Measurements from ENCODE around the gene KIF4A. TPM values are rescaled to one million over a fixed set of nuclear protein-coding genes. Genes with fewer than 3 reads are reported as not detected.
"Not testable (repeated sequence)": the region's sequence is repeated elsewhere in the genome, so short reads cannot be mapped to it uniquely, and the experiment has no call there.

KIF4A gene
- total RNA-seq, 1 experiment from 2014 or later, result 18.1 TPM

DNA sequence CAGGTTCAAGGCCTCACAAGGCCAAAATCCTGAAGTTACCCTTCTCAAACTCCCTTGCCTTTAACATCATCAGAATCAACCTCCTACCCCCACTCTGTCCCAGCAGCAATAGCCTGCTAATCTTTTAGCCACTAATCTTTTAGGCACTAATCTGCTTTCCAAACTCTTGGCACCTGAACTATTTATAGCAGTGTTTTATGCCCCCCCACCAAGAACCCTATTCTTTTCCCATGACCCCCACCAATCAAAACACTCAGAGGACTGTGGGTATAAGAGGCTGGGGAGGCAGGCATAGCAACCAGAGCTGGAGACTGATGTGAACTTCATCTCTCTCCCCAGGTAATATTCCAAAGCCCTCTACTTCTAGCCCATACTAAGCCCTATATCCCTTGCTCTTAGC lies 21.9 kb upstream of the KIF4A start, which contains the start of gene ARR3:
Gene ARR3, plus strand, starts transcription at position 301 of the 400 bp plus-strand sequence. CDS start 1,052 bp downstream, outside the sequence.
- in situ Hi-C loops (cut with HindIII; ENCODE audit: low pct_unique_long_range_greater_than_20kb, low sequenced_read_pairs), result no loop called here
- DNase-seq (ENCODE audit: low read depth), result no peak

DNA sequence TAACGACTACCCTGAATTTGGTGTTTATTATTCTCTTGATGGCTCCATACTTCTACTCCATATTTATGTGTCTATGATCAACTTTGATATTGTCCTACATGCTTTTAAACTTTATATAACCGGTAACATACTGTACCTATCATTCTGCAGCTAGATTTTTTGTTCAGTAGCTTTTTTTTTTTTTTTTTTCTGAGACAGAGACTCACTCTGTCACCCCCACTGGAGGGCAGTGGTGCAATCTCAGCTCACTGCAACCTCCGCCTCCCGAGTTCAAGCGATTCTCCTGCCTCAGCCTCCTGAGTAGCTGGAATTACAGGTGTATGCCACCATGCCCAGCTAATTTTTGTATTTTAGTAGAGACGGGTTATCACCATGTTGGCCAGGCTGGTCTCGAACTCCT lies 15.9 kb upstream of the KIF4A start:
- in situ Hi-C loops (cut with HindIII; ENCODE audit: low pct_unique_long_range_greater_than_20kb, low sequenced_read_pairs); DNase-seq (ENCODE audit: low read depth): not testable (repeated sequence)

DNA sequence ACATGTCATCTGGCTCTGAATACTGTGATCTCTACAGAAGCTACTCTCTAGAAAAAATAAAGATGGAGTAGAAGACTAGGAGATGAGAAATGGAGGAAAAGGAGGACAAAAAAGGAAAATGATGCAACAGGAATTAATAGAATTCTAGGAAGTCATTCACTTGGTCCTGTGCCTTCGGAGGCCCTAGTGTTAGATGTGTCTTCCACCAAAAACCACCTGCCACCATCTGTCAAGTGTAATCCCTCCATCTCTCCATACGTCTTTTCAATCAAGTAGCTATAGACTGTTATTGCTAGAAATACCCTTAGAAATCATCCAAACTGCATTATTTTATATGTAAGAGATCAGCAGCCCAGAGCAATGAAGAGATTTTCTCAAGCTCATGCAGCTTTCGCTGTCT lies 10.8 kb upstream of the KIF4A start:
- no peak for DNase-seq (ENCODE audit: low read depth)
- in situ Hi-C loops (cut with HindIII; ENCODE audit: low pct_unique_long_range_greater_than_20kb, low sequenced_read_pairs), result no loop called here

DNA sequence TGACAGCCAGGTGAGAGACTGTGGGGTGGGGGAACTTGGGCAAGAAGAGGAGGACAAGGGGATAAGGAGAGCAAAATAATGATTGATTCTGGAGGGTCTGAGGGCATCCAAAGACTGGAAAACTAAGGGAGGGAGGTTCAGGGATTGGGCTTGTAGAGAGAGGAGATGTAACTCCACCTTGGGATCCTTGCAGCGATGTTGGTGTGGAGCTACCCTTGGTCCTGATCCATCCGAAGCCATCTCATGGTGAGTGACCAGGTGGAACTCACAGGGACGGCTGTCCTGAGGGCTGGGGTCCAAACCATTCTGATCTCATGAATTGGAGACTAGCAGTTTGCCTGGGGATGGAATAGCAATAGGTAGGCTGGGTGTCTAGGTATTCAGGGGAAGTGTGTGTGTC lies 9.3 kb upstream of the KIF4A start:
- in situ Hi-C loops (cut with HindIII; ENCODE audit: low pct_unique_long_range_greater_than_20kb, low sequenced_read_pairs), result no loop called here
- DNase-seq (ENCODE audit: low read depth), result no peak

DNA sequence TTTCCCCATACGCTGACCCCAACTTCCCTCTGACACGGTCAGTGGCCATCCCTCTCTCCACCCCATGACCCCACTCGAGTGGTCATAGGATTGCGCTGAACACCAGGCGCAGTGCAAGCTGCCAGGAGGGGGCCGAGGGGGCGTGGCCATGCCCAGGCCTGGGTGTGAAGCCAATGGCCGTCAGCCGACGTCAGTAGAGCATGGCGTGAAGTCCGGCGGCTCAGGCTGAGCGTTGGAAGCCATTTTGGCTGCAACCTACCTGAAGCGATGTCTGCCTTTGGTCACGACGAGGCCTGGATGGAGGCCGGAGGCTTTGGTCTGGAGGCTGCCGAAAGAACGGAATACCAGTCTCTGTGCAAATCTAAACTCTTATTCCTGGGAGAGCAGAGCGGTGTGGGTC lies 8.0 kb upstream of the KIF4A start, which contains the start of gene RAB41:
Gene RAB41, plus strand, starts transcription at position 222 of the 400 bp plus-strand sequence. Its CDS starts 46 bp downstream, at position 268.
- in situ Hi-C loops (cut with HindIII; ENCODE audit: low pct_unique_long_range_greater_than_20kb, low sequenced_read_pairs), result no loop called here
- DNase-seq (ENCODE audit: low read depth), result no peak

DNA sequence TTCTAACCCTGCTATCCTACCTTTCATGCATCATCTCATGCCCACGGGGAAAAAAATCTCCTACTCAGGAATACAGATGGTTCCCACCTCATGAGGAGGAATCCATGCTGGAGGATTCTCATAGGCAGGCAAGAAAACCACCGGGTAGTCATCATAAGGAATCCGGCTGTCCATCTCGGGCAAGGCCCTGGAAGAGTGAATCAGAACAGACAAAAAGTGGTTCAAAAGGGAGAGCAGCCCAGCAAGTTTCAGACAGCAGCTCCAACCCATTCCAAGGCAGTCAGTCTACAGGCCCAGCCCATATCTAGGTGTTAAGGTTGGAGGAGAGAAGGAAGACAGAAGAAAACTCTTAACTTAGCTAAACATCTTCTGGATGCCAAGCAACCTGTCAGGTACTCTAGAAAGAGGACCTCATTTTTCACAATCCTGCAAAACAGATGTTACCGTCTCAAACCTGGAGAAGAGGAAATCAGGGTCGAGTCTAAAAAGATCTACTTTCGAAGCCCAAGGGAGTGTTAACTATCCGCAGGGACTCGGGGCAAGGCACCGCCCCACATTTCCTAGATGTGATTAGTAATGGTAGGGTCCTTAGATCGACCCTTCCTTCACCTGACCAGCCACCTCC lies 624 bp upstream of the KIF4A start:
- in situ Hi-C loops (cut with HindIII; ENCODE audit: low pct_unique_long_range_greater_than_20kb, low sequenced_read_pairs), result no loop called here
- DNase-seq (ENCODE audit: low read depth), result no peak

DNA sequence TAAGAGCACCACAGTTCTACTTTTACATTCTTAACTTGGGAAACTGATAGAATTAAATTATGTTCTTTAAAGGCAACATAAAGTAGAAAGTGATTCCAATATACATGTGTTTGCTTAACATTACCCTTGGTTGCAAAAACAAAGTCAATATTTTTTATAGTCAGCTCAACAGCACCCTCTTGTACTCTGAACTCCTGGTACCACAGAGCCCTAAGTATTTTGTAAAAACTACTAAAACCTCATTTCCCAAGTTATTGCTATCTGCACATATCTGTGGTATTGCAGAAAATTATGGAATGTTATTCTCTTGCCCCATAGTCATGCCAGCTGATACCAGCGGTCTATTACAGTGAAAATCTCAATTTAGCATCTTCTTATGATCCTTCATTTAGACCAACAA lies 2.9 kb downstream of the KIF4A start:
- in situ Hi-C loops (cut with HindIII; ENCODE audit: low pct_unique_long_range_greater_than_20kb, low sequenced_read_pairs), result no loop called here
- DNase-seq (ENCODE audit: low read depth), result no peak

DNA sequence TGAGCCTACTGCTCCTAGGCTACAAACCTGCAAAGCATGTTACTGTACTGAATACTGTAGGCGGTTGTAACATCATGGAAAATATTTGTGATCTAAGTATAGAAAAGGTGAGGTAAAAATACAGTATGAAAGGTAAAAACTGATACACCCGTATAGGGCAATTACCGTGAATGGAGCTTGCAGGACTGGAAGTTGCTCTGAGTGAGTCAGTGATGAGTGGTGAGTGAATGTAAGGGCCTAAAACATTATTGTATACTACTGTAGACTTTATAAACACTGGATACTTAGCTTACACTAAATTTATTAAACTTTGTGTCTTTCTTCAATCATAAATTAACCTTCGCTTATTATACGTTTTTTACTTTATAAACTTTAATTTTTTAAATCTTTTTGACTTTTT lies 3.7 kb downstream of the KIF4A start:
- DNase-seq (ENCODE audit: low read depth), result no peak
- in situ Hi-C loops (cut with HindIII; ENCODE audit: low pct_unique_long_range_greater_than_20kb, low sequenced_read_pairs), result no loop called here

DNA sequence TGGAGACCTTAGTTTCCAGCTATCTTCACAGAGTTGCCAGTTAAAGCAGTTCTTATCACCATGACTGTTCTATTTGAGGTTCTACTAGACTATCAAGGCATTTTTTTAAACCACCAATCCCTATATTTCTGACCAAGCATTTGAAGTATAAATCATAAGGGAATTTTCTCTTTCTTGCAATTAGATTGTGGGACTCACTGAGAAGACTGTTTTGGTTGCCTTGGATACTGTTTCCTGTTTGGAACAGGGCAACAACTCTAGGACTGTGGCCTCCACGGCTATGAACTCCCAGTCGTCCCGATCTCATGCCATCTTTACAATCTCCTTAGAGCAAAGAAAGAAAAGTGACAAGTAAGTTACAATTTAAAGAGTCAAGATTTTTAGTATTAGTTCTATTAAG lies 11.8 kb downstream of the KIF4A start:
- no peak for DNase-seq (ENCODE audit: low read depth)
- in situ Hi-C loops (cut with HindIII; ENCODE audit: low pct_unique_long_range_greater_than_20kb, low sequenced_read_pairs), result no loop called here

DNA sequence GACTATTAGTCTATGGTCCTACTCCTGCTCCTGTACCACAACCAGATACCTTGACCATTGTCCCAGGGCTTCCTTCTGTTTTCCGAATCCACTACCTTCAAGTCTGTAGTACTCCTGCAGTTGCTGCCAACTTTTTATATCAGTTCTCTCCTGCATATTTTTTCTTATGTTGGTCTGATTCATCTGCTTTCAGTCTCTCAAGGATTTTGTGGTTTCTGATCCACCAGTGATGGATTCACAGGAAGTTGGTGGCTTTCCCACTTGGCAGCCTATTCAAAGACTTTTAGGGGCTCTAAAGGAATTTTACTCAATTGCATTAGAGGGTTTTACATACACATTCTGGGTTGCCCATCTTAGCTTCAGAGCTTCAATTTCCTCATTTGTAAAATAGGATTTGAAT lies 23.6 kb downstream of the KIF4A start:
- in situ Hi-C loops (cut with HindIII; ENCODE audit: low pct_unique_long_range_greater_than_20kb, low sequenced_read_pairs), result no loop called here
- no peak for DNase-seq (ENCODE audit: low read depth)

DNA sequence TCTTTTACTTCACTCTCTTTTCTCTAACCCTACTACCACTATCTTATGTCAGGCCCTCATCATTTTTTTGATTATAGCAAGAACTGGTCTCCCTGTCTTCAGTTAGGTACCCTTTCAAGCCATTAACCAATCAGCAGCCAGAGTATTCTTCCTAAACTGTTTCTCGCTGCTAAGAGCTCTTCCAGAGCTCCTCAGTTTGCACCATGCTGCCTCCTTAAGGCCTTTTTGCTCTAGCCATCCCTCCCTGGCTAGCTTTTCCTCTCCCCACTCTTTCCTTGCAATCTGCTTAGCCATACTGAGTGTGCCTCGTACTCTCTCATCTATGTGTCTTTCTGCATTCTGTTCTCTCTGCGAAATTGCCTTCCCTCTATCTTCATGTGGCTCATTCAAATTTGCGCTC lies 32.9 kb downstream of the KIF4A start:
- in situ Hi-C loops (cut with HindIII; ENCODE audit: low pct_unique_long_range_greater_than_20kb, low sequenced_read_pairs), result no loop called here
- no peak for DNase-seq (ENCODE audit: low read depth)

DNA sequence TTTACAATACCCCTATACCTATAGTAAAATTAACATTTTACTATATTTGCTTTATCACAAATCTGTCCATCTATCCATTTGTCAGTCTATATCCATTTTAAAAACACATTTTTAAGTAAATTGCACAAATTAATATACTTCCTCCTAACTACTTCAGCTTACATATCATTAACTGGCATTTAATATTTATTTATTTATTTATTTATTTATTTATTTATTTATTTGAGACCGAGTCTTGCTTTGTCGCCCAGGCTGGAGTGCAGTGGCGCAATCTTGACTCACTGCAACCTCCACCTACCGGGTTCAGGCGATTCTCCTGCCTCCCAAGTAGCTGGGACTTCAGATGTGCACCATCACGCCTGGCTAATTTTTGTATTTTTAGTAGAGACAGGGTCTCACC lies 33.7 kb downstream of the KIF4A start:
- in situ Hi-C loops (cut with HindIII; ENCODE audit: low pct_unique_long_range_greater_than_20kb, low sequenced_read_pairs); DNase-seq (ENCODE audit: low read depth): not testable (repeated sequence)

DNA sequence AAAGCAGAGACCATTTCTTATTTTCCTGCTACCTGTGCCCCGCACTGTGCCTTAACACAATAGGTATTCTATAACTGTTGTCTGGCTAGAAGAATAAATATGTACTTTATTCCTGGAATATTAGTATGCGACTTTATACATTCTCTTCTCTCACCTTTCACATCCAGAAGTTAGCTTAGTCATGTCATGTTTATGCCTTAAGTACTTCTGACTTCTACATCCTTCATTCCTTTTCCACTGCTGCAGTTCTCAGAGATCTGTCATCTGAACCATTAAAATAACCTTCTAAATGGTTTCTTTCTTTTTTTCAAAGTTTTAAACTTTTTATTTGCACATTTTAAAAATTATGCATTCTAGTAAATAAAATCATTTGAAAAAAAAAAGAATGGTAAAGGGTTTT lies 34.4 kb downstream of the KIF4A start:
- in situ Hi-C loops (cut with HindIII; ENCODE audit: low pct_unique_long_range_greater_than_20kb, low sequenced_read_pairs), result no loop called here
- DNase-seq (ENCODE audit: low read depth), result no peak

DNA sequence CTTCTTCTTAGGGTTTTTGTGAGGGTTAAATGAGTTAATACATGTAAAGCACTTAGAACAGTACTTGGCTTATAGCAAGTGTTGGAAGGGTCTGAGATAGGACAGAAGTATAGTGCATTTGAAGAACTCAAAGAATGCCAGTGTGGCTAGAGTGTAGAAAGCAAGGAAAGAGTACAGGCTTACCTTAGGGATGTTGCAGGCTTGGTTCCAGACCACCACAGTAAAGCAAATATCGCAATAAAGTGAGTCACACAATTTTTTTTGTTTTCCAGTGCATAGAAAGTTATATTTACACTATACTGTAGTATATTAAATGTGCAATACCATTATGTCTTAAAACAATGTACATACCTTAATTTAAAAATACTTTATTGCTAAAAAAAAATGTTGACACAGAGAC lies 41.3 kb downstream of the KIF4A start:
- DNase-seq (ENCODE audit: low read depth), result no peak
- in situ Hi-C loops (cut with HindIII; ENCODE audit: low pct_unique_long_range_greater_than_20kb, low sequenced_read_pairs), result no loop called here

DNA sequence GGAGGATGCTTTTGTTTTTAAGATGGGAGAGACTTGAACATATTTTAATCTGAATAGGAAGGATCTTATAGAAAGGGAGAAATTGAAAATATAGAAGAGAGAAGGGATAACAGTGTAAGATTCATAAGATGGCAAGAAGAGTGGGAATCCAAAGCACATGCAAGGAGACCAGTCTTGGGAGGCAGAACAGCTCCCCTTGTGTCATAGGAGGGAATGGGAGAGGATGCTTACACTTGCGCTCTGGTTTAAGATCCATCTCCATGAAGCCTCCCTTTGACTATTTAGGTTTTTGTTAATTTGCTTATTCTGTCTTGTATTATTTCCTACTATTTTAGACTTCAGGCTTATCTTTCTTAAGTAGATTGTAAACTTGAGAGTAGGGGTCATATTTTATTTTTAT lies 42.7 kb downstream of the KIF4A start:
- in situ Hi-C loops (cut with HindIII; ENCODE audit: low pct_unique_long_range_greater_than_20kb, low sequenced_read_pairs), result no loop called here
- no peak for DNase-seq (ENCODE audit: low read depth)

DNA sequence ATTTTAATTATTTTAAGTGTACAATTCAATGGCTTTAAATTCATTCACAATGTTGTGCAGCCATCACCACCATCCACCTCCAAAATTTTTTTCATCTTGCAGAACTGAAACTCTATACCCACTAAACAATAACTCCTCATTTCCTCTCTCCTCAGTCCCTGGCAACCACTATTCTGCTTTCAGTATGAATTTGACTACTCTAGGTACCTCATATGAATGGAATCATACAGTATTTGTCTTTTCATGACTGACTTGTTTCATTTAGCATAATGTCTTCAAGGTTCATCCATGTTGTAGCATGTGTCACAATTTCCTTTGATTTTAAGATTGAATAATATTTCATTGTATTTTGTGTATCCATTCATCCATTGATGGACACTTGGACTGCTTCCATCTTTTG lies 46.9 kb downstream of the KIF4A start:
- in situ Hi-C loops (cut with HindIII; ENCODE audit: low pct_unique_long_range_greater_than_20kb, low sequenced_read_pairs), result no loop called here
- DNase-seq (ENCODE audit: low read depth), result no peak

DNA sequence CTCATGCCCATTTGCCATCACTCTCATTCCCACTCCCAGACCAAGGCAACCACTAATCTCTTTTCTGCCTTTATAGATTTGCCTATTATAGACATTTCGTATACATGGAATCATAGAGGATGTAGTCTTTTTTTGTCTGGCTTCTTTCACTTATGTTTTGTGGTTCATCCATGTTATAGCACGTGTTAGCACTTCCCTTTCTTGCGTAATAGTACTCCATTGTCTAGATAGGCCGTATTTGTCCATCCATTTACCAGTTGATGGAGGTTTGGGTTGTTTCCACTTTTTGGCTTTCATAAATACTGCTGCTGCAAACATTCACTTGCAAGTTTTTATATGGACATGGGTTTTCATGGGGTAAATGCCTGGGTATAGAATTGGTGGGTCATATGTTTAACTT lies 48.4 kb downstream of the KIF4A start:
- no peak for DNase-seq (ENCODE audit: low read depth)
- in situ Hi-C loops (cut with HindIII; ENCODE audit: low pct_unique_long_range_greater_than_20kb, low sequenced_read_pairs), result no loop called here

DNA sequence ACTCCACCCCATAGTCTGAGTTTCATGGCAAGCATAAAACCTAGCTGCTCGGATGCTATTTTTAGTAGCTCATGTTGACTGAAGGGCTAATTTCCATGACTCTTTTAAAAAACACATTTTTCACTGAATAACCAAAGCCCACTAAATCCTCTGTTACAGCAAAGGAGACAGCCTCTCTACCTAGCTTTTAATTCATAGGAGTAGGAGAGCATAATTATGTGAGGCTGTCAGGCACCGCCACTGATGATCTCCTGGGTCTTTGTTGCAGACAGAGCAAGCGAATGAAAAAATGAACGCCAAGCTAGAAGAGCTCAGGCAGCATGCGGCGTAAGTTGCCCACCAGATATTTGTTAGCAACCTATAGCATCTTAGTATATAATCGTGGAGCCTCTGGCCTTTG lies 53.5 kb downstream of the KIF4A start:
- in situ Hi-C loops (cut with HindIII; ENCODE audit: low pct_unique_long_range_greater_than_20kb, low sequenced_read_pairs), result no loop called here
- DNase-seq (ENCODE audit: low read depth), result no peak

DNA sequence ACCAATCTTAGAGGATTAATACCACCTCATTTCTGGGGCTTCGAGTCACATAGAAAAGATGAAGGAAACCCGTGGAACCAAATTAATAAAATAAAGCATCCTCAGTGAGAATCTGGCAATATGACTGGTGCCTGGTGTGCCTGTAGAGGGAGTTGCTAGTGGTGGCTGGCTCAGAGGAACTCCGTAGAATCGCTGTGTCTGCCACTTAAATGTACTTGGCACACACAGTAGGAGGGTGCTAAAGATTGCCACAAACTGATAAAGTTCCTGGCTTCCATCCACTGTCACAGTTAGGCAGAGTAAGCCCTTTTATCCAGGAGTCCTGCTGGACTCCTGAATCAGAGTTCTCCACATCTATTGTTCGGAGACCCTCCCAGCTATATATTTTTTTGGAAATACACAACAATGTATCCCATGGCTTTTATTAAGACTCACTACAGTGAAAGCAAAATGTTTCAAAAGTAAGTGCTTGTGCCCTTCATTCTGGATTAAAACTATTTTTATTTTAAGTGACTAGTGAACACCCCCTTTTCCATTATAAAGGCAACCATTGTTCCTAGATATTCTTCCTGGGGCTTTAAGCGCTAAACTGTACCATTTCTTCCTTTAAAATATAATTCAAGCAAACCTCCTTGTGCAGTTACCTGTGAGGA lies 56.6 kb downstream of the KIF4A start:
- in situ Hi-C loops (cut with HindIII; ENCODE audit: low pct_unique_long_range_greater_than_20kb, low sequenced_read_pairs), result no loop called here
- DNase-seq (ENCODE audit: low read depth), result no peak

DNA sequence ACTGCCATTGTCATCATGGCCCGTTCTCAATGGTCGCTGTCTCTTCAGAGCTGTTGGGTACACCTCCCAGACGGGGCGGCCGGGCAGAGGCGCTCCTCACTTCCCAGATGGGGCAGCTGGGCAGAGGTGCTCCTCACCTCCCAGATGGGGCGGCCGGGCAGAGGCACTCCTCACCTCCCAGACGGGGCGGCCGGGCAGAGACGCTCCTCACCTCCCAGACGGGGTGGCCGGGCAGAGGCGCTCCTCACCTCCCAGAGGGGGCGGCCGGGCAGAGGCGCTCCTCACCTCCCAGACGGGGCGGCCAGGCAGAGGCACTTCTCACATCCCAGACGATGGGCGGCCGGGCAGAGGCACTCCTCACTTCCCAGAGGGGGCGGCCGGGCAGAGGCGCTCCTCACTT lies 58.9 kb downstream of the KIF4A start:
- in situ Hi-C loops (cut with HindIII; ENCODE audit: low pct_unique_long_range_greater_than_20kb, low sequenced_read_pairs); DNase-seq (ENCODE audit: low read depth): not testable (repeated sequence)
